GM23338 (cell line): ENCODE data around the gene CSRNP3. TPM values are rescaled to one million over a fixed set of nuclear protein-coding genes. Genes with fewer than 3 reads are reported as not detected.

ENCODE experiments used
- ATAC-seq: fragments of 200-7000 bp; cut with Tn5 transposase; 3 replicates; pipeline ENCODE4 v1.9.1; 2020
- DNase-seq: peaks from one replicate; pipeline ENCODE4 v3.0.0-alpha.2; 2015; ENCODE audit warnings: low spot score
- H2AFZ ChIP-seq: fragments of 200-600 bp; sonication (generic); 2 replicates; pipeline ENCODE4 v1.8.0; 2016; ENCODE audit warnings: antibody characterized with exemption, mild to moderate bottlenecking, moderate library complexity
- H3F3A ChIP-seq: fragments of 200-600 bp; sonication (generic); replicated peaks from 2 replicates; pipeline ENCODE4 v1.8.0; 2017; ENCODE audit warnings: antibody characterized with exemption, mixed run types, low read depth
- H3K27ac ChIP-seq: fragments of 200-600 bp; sonication (generic); 2 replicates; pipeline ENCODE4 v1.6.1; 2016; ENCODE audit warnings: low read depth
- H3K27me3 ChIP-seq: fragments of 200-600 bp; sonication (generic); 2 replicates; pipeline ENCODE4 v1.8.0; 2016; ENCODE audit warnings: mild to moderate bottlenecking, mixed run types, moderate library complexity; ENCODE audit not compliant: insufficient read depth
- H3K36me3 ChIP-seq: fragments of 200-600 bp; sonication (generic); 2 replicates; pipeline ENCODE4 v1.8.0; 2016; ENCODE audit warnings: mild to moderate bottlenecking; ENCODE audit not compliant: insufficient read depth
- H3K4me1 ChIP-seq: fragments of 200-600 bp; sonication (generic); 2 replicates; pipeline ENCODE4 v1.8.0; 2016; ENCODE audit warnings: mild to moderate bottlenecking, moderate library complexity; ENCODE audit not compliant: insufficient read depth
- H3K4me2 ChIP-seq: fragments of 200-600 bp; sonication (generic); 2 replicates; pipeline ENCODE4 v1.7.1; 2017; ENCODE audit warnings: mixed run types
- H3K4me3 ChIP-seq: fragments of 200-600 bp; sonication (generic); 2 replicates; pipeline ENCODE4 v1.6.1; 2016; ENCODE audit warnings: mixed run types
- H3K79me2 ChIP-seq: fragments of 200-600 bp; sonication (generic); replicated peaks from 2 replicates; pipeline ENCODE4 v1.8.0; 2017; ENCODE audit warnings: mild to moderate bottlenecking; ENCODE audit not compliant: insufficient read depth
- H3K9me2 ChIP-seq: fragments of 200-600 bp; sonication (generic); 2 replicates; pipeline ENCODE4 v1.8.0; 2017; ENCODE audit not compliant: insufficient read depth
- H4K20me1 ChIP-seq: fragments of 200-600 bp; sonication (generic); replicated peaks from 2 replicates; pipeline ENCODE4 v1.8.0; 2017; ENCODE audit warnings: mild to moderate bottlenecking; ENCODE audit not compliant: insufficient read depth
- H3K27ac Mint-ChIP-seq: 2 replicates; pipeline ENCODE4 v1.8.0; 2020; ENCODE audit warnings: inconsistent platforms, mild to moderate bottlenecking, moderate library complexity, mixed read lengths
- H3K27me3 Mint-ChIP-seq: 3 replicates; pipeline ENCODE4 v1.8.0; 2022; ENCODE audit warnings: low read depth, mild to moderate bottlenecking, moderate library complexity, mixed read lengths, inconsistent platforms; ENCODE audit not compliant: insufficient read depth, poor library complexity
- H3K36me3 Mint-ChIP-seq: 3 replicates; pipeline ENCODE4 v1.8.0; 2021; ENCODE audit warnings: low read depth, mild to moderate bottlenecking, inconsistent platforms, moderate library complexity, mixed read lengths
- H3K4me1 Mint-ChIP-seq: 3 replicates; pipeline ENCODE4 v1.8.0; 2020; ENCODE audit warnings: mild to moderate bottlenecking, inconsistent platforms, mixed read lengths
- H3K4me3 Mint-ChIP-seq: 3 replicates; pipeline ENCODE4 v1.8.0; 2021; ENCODE audit warnings: moderate library complexity, mild to moderate bottlenecking, inconsistent platforms, mixed read lengths
- H3K9me3 Mint-ChIP-seq: 3 replicates; pipeline ENCODE4 v1.8.0; 2020; ENCODE audit warnings: moderate library complexity, mild to moderate bottlenecking, inconsistent platforms, mixed read lengths
- CREB1 ChIP-seq: fragments of 250-450 bp; sonication (Bioruptor Pico); IDR thresholded peaks from 2 replicates; pipeline ENCODE4 v1.5.0; 2020; ENCODE audit warnings: low read depth, mild to moderate bottlenecking, moderate library complexity
- EZH2 ChIP-seq: fragments of 200-600 bp; sonication (generic); IDR thresholded peaks from one replicate; pipeline ENCODE4 v1.8.0; 2017; ENCODE audit warnings: antibody characterized with exemption, mild to moderate bottlenecking, low read depth; ENCODE audit not compliant: unreplicated experiment
- EZH2phosphoT487 ChIP-seq: fragments of 200-600 bp; sonication (generic); IDR thresholded peaks from one replicate; pipeline ENCODE4 v1.8.1; 2018; ENCODE audit warnings: antibody characterized with exemption; ENCODE audit not compliant: unreplicated experiment
- JUNB ChIP-seq: IDR thresholded peaks from one replicate; pipeline ENCODE4 v1.6.1; 2016; ENCODE audit warnings: antibody characterized with exemption; ENCODE audit not compliant: unreplicated experiment
- NANOG ChIP-seq: IDR thresholded peaks from 2 replicates; pipeline ENCODE4 v1.6.1; 2016; ENCODE audit warnings: antibody characterized with exemption, borderline replicate concordance
- POLR2AphosphoS5 ChIP-seq: IDR thresholded peaks from 2 replicates; pipeline ENCODE4 v1.6.1; 2016; ENCODE audit warnings: antibody characterized with exemption, low read depth
- STAT1 ChIP-seq: IDR thresholded peaks from one replicate; pipeline ENCODE4 v1.6.1; 2016; ENCODE audit warnings: antibody characterized with exemption; ENCODE audit not compliant: unreplicated experiment
- ZNF114 ChIP-seq: fragments of 250-450 bp; sonication (Bioruptor Pico); IDR thresholded peaks from 2 replicates; pipeline ENCODE4 v1.5.0; 2020; ENCODE audit warnings: mild to moderate bottlenecking, moderate library complexity
- ZNF331 ChIP-seq: fragments of 250-450 bp; sonication (Bioruptor Pico); IDR thresholded peaks from 2 replicates; pipeline ENCODE4 v1.5.0; 2020; ENCODE audit warnings: low read depth, mild to moderate bottlenecking, moderate library complexity
- polyA plus RNA-seq: library from polyadenylated mRNA; unstranded; fragments of >200 nt; fragmentation: Nextera tagmentation; extraction: Ambion mirVana; gene quantifications from 2 replicates; pipeline ENCODE4 v1.2.1, GENCODE V29; 2016
- total RNA-seq: library from RNA; depleted of rRNA; stranded (reverse); fragments of >200 nt; shearing (Covaris generic); gene quantifications from 2 replicates; pipeline ENCODE4 v1.2.3, GENCODE V29; 2014
- TF ChIP-seq, protein P1 (sequence below): IDR thresholded peaks from one replicate; pipeline ENCODE4 v1.6.1; 2018; ENCODE audit warnings: antibody characterized with exemption; ENCODE audit not compliant: unreplicated experiment
- TF ChIP-seq, protein P2 (sequence below), 2 experiments: fragments of 200-600 bp in 1 of 2; sonication (generic) in 1 of 2; conservative IDR thresholded peaks; 2 replicates each; pipeline versions ENCODE4 v1.5.1 to v1.6.1; 2016 to 2017; ENCODE audit warnings: antibody characterized with exemption in 2 of 2, low read depth in 2 of 2, mild to moderate bottlenecking in 2 of 2, moderate library complexity in 1 of 2
- TF ChIP-seq, protein P3 (sequence below): fragments of 250-450 bp; sonication (Bioruptor Pico); IDR thresholded peaks from 2 replicates; pipeline ENCODE4 v1.5.0; 2020; ENCODE audit warnings: mild to moderate bottlenecking, moderate library complexity
- TF ChIP-seq, protein P4 (sequence below): IDR thresholded peaks from 2 replicates; pipeline ENCODE4 v1.6.1; 2016; ENCODE audit warnings: antibody characterized with exemption

Gene CSRNP3
- total and polyA plus RNA-seq, 2 experiments from 2014 or later: 3.8 to 6.8 TPM

DNA sequence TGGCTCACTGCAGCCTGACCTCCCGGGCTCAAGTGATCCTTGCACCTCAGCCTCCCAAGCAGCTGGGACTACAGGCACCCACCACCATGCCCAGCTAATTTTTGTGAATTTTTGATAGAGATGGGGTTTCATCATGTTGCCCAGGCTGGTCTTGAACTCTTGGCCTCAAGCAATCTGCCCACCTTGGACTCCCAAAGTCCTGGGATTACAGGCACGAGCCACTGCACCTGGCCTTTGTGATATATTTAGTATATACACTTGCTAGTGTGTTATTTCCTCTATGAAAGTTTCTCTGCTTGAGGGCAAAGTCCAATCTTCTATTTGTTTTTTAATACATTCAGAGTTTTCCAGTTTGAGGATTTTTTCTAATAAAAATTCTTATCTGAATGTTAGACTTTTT is 205.3 kb downstream of the CSRNP3 start:
- Mint-ChIP-seq H3K4me1 (peaks cover 10% of the 10 kb centered on the region), H3K9me3 (peaks cover 15% of the 10 kb centered on the region), H3K27ac (no peak overlapping the region), H3K4me3 (no peak overlapping the region), H3K27me3 (no peaks in the 10 kb centered on the region), H3K36me3 (peaks cover 19% of the 10 kb centered on the region)
- Histone ChIP-seq H3K4me3 (no peak overlapping the region), H3K27me3 (no peaks in the 10 kb centered on the region), H3K9me2 (0 out of 2 replicates have a peak, but pooled peaks cover 3% of the 10 kb centered on the region), H3K4me1 (no peaks in the 10 kb centered on the region), H3K4me2 (no peak overlapping the region), H4K20me1 (no peaks in the 10 kb centered on the region), H2AFZ (no peak overlapping the region), H3K79me2 (no peaks in the 10 kb centered on the region), H3K36me3 (peaks cover 2% of the 10 kb centered on the region; the same call in 1 of the 2 replicates), H3F3A (no peaks in the 10 kb centered on the region), H3K27ac (no peak overlapping the region)
- no peak for ATAC-seq
- no peak for DNase-seq
- TF ChIP-seq EZH2phosphoT487 (no peak), ZNF114 (CRISPR knock-in tag) (no peak), CREB1 (no peak), NANOG (no peak), EZH2 (no peak), ZNF331 (CRISPR knock-in tag) (no peak), STAT1 (no peak), POLR2AphosphoS5 (no peak), JUNB (no peak)
- TF ChIP-seq, protein P1, sequence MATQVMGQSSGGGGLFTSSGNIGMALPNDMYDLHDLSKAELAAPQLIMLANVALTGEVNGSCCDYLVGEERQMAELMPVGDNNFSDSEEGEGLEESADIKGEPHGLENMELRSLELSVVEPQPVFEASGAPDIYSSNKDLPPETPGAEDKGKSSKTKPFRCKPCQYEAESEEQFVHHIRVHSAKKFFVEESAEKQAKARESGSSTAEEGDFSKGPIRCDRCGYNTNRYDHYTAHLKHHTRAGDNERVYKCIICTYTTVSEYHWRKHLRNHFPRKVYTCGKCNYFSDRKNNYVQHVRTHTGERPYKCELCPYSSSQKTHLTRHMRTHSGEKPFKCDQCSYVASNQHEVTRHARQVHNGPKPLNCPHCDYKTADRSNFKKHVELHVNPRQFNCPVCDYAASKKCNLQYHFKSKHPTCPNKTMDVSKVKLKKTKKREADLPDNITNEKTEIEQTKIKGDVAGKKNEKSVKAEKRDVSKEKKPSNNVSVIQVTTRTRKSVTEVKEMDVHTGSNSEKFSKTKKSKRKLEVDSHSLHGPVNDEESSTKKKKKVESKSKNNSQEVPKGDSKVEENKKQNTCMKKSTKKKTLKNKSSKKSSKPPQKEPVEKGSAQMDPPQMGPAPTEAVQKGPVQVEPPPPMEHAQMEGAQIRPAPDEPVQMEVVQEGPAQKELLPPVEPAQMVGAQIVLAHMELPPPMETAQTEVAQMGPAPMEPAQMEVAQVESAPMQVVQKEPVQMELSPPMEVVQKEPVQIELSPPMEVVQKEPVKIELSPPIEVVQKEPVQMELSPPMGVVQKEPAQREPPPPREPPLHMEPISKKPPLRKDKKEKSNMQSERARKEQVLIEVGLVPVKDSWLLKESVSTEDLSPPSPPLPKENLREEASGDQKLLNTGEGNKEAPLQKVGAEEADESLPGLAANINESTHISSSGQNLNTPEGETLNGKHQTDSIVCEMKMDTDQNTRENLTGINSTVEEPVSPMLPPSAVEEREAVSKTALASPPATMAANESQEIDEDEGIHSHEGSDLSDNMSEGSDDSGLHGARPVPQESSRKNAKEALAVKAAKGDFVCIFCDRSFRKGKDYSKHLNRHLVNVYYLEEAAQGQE: no peak
- TF ChIP-seq, protein P2, sequence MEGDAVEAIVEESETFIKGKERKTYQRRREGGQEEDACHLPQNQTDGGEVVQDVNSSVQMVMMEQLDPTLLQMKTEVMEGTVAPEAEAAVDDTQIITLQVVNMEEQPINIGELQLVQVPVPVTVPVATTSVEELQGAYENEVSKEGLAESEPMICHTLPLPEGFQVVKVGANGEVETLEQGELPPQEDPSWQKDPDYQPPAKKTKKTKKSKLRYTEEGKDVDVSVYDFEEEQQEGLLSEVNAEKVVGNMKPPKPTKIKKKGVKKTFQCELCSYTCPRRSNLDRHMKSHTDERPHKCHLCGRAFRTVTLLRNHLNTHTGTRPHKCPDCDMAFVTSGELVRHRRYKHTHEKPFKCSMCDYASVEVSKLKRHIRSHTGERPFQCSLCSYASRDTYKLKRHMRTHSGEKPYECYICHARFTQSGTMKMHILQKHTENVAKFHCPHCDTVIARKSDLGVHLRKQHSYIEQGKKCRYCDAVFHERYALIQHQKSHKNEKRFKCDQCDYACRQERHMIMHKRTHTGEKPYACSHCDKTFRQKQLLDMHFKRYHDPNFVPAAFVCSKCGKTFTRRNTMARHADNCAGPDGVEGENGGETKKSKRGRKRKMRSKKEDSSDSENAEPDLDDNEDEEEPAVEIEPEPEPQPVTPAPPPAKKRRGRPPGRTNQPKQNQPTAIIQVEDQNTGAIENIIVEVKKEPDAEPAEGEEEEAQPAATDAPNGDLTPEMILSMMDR (conservative IDR thresholded peaks at IDR 0.05; ENCODE audit: low read depth in 2 of 2): no peak
- TF ChIP-seq, protein P3, sequence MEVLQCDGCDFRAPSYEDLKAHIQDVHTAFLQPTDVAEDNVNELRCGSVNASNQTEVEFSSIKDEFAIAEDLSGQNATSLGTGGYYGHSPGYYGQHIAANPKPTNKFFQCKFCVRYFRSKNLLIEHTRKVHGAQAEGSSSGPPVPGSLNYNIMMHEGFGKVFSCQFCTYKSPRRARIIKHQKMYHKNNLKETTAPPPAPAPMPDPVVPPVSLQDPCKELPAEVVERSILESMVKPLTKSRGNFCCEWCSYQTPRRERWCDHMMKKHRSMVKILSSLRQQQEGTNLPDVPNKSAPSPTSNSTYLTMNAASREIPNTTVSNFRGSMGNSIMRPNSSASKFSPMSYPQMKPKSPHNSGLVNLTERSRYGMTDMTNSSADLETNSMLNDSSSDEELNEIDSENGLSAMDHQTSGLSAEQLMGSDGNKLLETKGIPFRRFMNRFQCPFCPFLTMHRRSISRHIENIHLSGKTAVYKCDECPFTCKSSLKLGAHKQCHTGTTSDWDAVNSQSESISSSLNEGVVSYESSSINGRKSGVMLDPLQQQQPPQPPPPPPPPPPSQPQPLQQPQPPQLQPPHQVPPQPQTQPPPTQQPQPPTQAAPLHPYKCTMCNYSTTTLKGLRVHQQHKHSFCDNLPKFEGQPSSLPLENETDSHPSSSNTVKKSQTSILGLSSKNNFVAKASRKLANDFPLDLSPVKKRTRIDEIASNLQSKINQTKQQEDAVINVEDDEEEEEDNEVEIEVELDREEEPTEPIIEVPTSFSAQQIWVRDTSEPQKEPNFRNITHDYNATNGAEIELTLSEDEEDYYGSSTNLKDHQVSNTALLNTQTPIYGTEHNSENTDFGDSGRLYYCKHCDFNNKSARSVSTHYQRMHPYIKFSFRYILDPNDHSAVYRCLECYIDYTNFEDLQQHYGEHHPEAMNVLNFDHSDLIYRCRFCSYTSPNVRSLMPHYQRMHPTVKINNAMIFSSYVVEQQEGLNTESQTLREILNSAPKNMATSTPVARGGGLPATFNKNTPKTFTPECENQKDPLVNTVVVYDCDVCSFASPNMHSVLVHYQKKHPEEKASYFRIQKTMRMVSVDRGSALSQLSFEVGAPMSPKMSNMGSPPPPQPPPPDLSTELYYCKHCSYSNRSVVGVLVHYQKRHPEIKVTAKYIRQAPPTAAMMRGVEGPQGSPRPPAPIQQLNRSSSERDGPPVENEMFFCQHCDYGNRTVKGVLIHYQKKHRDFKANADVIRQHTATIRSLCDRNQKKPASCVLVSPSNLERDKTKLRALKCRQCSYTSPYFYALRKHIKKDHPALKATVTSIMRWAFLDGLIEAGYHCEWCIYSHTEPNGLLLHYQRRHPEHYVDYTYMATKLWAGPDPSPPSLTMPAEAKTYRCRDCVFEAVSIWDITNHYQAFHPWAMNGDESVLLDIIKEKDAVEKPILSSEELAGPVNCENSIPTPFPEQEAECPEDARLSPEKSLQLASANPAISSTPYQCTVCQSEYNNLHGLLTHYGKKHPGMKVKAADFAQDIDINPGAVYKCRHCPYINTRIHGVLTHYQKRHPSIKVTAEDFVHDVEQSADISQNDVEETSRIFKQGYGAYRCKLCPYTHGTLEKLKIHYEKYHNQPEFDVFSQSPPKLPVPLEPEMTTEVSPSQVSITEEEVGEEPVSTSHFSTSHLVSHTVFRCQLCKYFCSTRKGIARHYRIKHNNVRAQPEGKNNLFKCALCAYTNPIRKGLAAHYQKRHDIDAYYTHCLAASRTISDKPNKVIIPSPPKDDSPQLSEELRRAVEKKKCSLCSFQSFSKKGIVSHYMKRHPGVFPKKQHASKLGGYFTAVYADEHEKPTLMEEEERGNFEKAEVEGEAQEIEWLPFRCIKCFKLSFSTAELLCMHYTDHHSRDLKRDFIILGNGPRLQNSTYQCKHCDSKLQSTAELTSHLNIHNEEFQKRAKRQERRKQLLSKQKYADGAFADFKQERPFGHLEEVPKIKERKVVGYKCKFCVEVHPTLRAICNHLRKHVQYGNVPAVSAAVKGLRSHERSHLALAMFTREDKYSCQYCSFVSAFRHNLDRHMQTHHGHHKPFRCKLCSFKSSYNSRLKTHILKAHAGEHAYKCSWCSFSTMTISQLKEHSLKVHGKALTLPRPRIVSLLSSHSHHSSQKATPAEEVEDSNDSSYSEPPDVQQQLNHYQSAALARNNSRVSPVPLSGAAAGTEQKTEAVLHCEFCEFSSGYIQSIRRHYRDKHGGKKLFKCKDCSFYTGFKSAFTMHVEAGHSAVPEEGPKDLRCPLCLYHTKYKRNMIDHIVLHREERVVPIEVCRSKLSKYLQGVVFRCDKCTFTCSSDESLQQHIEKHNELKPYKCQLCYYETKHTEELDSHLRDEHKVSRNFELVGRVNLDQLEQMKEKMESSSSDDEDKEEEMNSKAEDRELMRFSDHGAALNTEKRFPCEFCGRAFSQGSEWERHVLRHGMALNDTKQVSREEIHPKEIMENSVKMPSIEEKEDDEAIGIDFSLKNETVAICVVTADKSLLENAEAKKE (CRISPR knock-in tag): no peak
- TF ChIP-seq, protein P4, sequence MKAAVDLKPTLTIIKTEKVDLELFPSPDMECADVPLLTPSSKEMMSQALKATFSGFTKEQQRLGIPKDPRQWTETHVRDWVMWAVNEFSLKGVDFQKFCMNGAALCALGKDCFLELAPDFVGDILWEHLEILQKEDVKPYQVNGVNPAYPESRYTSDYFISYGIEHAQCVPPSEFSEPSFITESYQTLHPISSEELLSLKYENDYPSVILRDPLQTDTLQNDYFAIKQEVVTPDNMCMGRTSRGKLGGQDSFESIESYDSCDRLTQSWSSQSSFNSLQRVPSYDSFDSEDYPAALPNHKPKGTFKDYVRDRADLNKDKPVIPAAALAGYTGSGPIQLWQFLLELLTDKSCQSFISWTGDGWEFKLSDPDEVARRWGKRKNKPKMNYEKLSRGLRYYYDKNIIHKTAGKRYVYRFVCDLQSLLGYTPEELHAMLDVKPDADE: no peak
